Dermis microvascular lymphatic vessel endothelial cell (primary cell): ENCODE data around the gene SCGB1D1. TPM values are rescaled to one million over a fixed set of nuclear protein-coding genes. Genes with fewer than 3 reads are reported as not detected.

ENCODE experiments used
- DNase-seq, 2 donors: peaks; one replicate each; pipeline versions ENCODE4 v3.0.0 to v3.0.0-alpha.2; 2010; ENCODE audit warnings: low read depth in 2 of 2
- total RNA-seq: library from RNA; depleted of rRNA; stranded (reverse); fragments of >200 nt; gene quantifications from 2 replicates; pipeline ENCODE4 v1.2.1, GENCODE V29; 2014

The SCGB1D1 gene
- total RNA-seq: not detected in 2 replicates

- no peak for DNase-seq
Observed at GRCh38 chr11:62190011-62190410, at the start of gene SCGB1D1. SCGB1D1 (plus strand) TSS chr11:62190216; CDS start chr11:62190285, 69 bp downstream.

GRCh38 chr11:62140304-62141110, 49.5 kb upstream of the SCGB1D1 start:
- no peak for DNase-seq

GRCh38 chr11:62141111-62142042, 48.6 kb upstream of the SCGB1D1 start:
- no peak for DNase-seq

GRCh38 chr11:62142043-62142375, 48.0 kb upstream of the SCGB1D1 start:
- no peak for DNase-seq

GRCh38 chr11:62142921-62143320, 47.1 kb upstream of the SCGB1D1 start:
- no peak for DNase-seq

GRCh38 chr11:62143727-62144126, 46.3 kb upstream of the SCGB1D1 start:
- DNase-seq: peak in 1 of 2 donors; percentile 27

- no peak for DNase-seq
Observed at GRCh38 chr11:62144641-62145255, 45.3 kb upstream of the SCGB1D1 start.

GRCh38 chr11:62145261-62145871, 44.6 kb upstream of the SCGB1D1 start:
- no peak for DNase-seq

- no peak for DNase-seq
Observed at GRCh38 chr11:62146476-62147200, 43.4 kb upstream of the SCGB1D1 start.

GRCh38 chr11:62147545-62147944, 42.5 kb upstream of the SCGB1D1 start:
- no peak for DNase-seq

- DNase-seq: no peak
Observed at GRCh38 chr11:62148271-62148980, 41.6 kb upstream of the SCGB1D1 start.

GRCh38 chr11:62149986-62150886, 39.8 kb upstream of the SCGB1D1 start:
- no peak for DNase-seq

- no peak for DNase-seq
Observed at GRCh38 chr11:62150887-62151736, 38.9 kb upstream of the SCGB1D1 start.

- DNase-seq: no peak
Observed at GRCh38 chr11:62151737-62152102, 38.3 kb upstream of the SCGB1D1 start.

GRCh38 chr11:62152245-62153086, 37.5 kb upstream of the SCGB1D1 start:
- peak in 1 of 2 donors; percentile 23 for DNase-seq

GRCh38 chr11:62153087-62153395, 37.0 kb upstream of the SCGB1D1 start:
- peak; percentile 42 to 89 for DNase-seq

GRCh38 chr11:62153617-62154016, 36.4 kb upstream of the SCGB1D1 start:
- DNase-seq: no peak

- DNase-seq: peak in 1 of 2 donors; percentile 22
Observed at GRCh38 chr11:62157603-62158002, 32.4 kb upstream of the SCGB1D1 start.
